Measurements from ENCODE around the gene ARID1B. TPM values are rescaled to one million over a fixed set of nuclear protein-coding genes. Genes with fewer than 3 reads are reported as not detected.

The ARID1B gene
- polyA plus RNA-seq, 4 donors, result 7.3 to 43.5 (median 17.0) TPM

- H3K4me1 ChIP-seq (ENCODE audit: control insufficient read depth in 3 of 3, insufficient read depth in 2 of 3, low read depth in 1 of 3, low read length in 2 of 3), result peaks cover 0 to 23% (median 10%) of the 10 kb centered on the region in 3 donors
- no peak for FAIRE-seq
- 76 to 89% (median 79%) methylated on average over 2 of the region's 2 CpGs for WGBS, 3 donors
Observed at GRCh38 chr6:157106487-157106886, 329.3 kb downstream of the ARID1B start.

GRCh38 chr6:157107571-157107914, 330.4 kb downstream of the ARID1B start:
- 67 to 82% (median 76%) methylated on average over 4 of the region's 4 CpGs for WGBS, 3 donors
- H3K36me3 ChIP-seq (ENCODE audit: control insufficient read depth in 3 of 3, insufficient read depth in 2 of 3, low read depth in 1 of 3, low read length in 3 of 3), result peaks cover 0 to 5% (median 0%) of the 10 kb centered on the region in 3 donors
- FAIRE-seq, result no peak
- H3K4me3 ChIP-seq (ENCODE audit: low read depth in 1 of 3, low read length in 3 of 3), result no peak overlapping the region
- peak overlapping the region in 1 of 3 donors; percentile 17 for H3K27ac ChIP-seq (ENCODE audit: low read depth in 1 of 3, low read length in 2 of 3)
- H3K9me3 ChIP-seq (ENCODE audit: control insufficient read depth in 2 of 2, insufficient read depth in 1 of 2, low read depth in 1 of 2, low read length in 1 of 2), result no peaks in the 10 kb centered on the region
- no peak for DNase-seq
- H3K27me3 ChIP-seq (ENCODE audit: control insufficient read depth in 3 of 3, insufficient read depth in 3 of 3, low read length in 3 of 3), result no peaks in the 10 kb centered on the region
- peaks cover 0 to 23% (median 10%) of the 10 kb centered on the region in 3 donors for H3K4me1 ChIP-seq (ENCODE audit: control insufficient read depth in 3 of 3, insufficient read depth in 2 of 3, low read depth in 1 of 3, low read length in 2 of 3)

More at GRCh38 chr6:157106487-157106886, 329.3 kb downstream of the ARID1B start:
- no peak overlapping the region for H3K4me3 ChIP-seq (ENCODE audit: low read depth in 1 of 3, low read length in 3 of 3)
- H3K9me3 ChIP-seq (ENCODE audit: control insufficient read depth in 2 of 2, insufficient read depth in 1 of 2, low read depth in 1 of 2, low read length in 1 of 2), result no peaks in the 10 kb centered on the region
- peaks cover 0 to 5% (median 0%) of the 10 kb centered on the region in 3 donors for H3K36me3 ChIP-seq (ENCODE audit: control insufficient read depth in 3 of 3, insufficient read depth in 2 of 3, low read depth in 1 of 3, low read length in 3 of 3)
- DNase-seq, result no peak
- no peaks in the 10 kb centered on the region for H3K27me3 ChIP-seq (ENCODE audit: control insufficient read depth in 3 of 3, insufficient read depth in 3 of 3, low read length in 3 of 3)
- no peak overlapping the region for H3K27ac ChIP-seq (ENCODE audit: low read depth in 1 of 3, low read length in 2 of 3)

DNA sequence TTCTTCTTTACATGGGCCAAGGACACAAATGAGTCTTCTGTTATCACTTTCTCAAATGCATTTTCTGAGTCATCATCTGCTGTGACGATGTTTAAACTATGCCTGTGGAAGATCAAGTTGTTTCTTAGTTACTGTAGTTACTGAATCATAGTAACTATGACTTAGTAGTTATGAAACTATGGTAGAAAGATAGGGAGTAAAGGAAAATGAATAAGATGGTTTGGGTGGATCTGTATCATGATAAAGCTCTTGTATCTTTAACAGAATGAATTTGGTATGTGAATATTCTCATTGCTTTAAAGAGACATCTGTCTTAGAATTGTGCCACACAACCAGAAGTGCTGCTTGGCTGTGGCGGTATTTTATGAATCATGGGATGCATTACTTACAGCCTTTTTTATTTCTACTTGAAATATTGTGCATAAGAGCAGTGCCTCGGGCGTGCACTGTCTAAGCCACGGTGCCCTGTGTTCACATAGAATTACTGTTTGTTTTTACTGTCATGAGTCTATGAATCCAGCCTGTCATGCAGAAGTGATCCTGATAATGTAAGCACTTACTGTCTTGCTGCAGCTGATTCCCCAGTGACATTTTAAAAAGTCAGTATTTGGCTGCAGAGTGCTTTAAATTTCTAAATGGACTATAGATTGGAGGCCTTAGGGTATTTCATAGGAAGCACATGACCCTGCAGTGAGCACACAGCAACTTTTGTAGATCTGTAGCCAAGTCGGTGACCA, 330.9 kb downstream of the ARID1B start:
- H3K27ac ChIP-seq (ENCODE audit: low read depth in 1 of 3, low read length in 2 of 3), result peak overlapping the region in 2 of 3 donors; percentile 17 to 34

DNA sequence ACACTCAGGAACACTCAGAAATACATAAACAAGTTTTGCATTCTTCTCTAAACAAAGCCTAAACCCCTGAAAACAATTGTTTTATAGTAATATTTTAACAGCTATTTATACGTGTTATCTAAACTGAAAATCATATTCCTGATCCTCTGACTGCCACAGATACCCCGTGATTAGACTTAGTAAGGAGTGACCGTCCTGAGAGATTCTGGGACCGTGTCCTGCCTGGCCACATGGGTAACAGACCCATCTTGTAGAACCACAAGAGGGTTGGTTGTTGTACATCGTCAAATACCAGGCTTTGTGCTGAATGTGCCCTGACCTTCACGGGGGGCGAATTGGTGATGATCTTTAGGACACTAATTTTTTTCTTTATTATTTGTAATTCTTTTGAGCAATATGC, 331.7 kb downstream of the ARID1B start:
- peaks cover 0 to 23% (median 10%) of the 10 kb centered on the region in 3 donors for H3K4me1 ChIP-seq (ENCODE audit: control insufficient read depth in 3 of 3, insufficient read depth in 2 of 3, low read depth in 1 of 3, low read length in 2 of 3)
- no peaks in the 10 kb centered on the region for H3K9me3 ChIP-seq (ENCODE audit: control insufficient read depth in 2 of 2, insufficient read depth in 1 of 2, low read depth in 1 of 2, low read length in 1 of 2)
- peak overlapping the region in 1 of 3 donors; percentile 5 for H3K27ac ChIP-seq (ENCODE audit: low read depth in 1 of 3, low read length in 2 of 3)
- H3K36me3 ChIP-seq (ENCODE audit: control insufficient read depth in 3 of 3, insufficient read depth in 2 of 3, low read depth in 1 of 3, low read length in 3 of 3), result peaks cover 0 to 9% (median 0%) of the 10 kb centered on the region in 3 donors
- FAIRE-seq, result no peak
- 87 to 93% (median 91%) methylated on average over 7 of the region's 7 CpGs for WGBS, 3 donors
- no peak overlapping the region for H3K4me3 ChIP-seq (ENCODE audit: low read depth in 1 of 3, low read length in 3 of 3)
- H3K27me3 ChIP-seq (ENCODE audit: control insufficient read depth in 3 of 3, insufficient read depth in 3 of 3, low read length in 3 of 3), result no peaks in the 10 kb centered on the region
- no peak for DNase-seq

More for the DNA sequence above, 330.9 kb downstream of the ARID1B start:
- FAIRE-seq (no peak), DNase-seq (peak; percentile 35 to 55)
- Histone ChIP-seq H3K36me3 (ENCODE audit: control insufficient read depth in 3 of 3, insufficient read depth in 2 of 3, low read depth in 1 of 3, low read length in 3 of 3) (peaks cover 0 to 5% (median 0%) of the 10 kb centered on the region in 3 donors), H3K9me3 (ENCODE audit: control insufficient read depth in 2 of 2, insufficient read depth in 1 of 2, low read depth in 1 of 2, low read length in 1 of 2) (no peaks in the 10 kb centered on the region), H3K4me1 (ENCODE audit: control insufficient read depth in 3 of 3, insufficient read depth in 2 of 3, low read depth in 1 of 3, low read length in 2 of 3) (peaks cover 0 to 23% (median 10%) of the 10 kb centered on the region in 3 donors), H3K4me3 (ENCODE audit: low read depth in 1 of 3, low read length in 3 of 3) (no peak overlapping the region), H3K27me3 (ENCODE audit: control insufficient read depth in 3 of 3, insufficient read depth in 3 of 3, low read length in 3 of 3) (no peaks in the 10 kb centered on the region)
- 61 to 65% (median 65%) methylated on average over 6 of the region's 6 CpGs for WGBS, 3 donors

DNA sequence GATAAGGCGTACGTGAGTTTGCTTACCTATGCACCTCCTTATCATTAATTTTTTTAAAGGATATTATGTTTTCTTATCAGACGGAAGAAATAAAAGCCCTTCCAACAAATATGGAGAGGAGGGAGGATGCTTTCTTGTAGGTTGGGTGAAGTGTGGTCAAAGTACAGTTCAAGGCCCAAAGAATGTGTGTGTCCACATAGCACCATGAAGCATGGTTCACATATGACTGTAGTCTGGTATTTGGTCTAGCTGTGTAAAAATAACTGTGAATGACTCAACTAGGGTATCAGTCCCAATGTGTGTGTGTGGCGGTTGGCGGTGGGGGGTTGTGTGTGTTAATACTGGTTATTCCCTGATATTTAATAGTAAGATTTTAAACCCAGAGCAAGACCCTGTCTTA, 333.4 kb downstream of the ARID1B start:
- Histone ChIP-seq H3K27me3 (ENCODE audit: control insufficient read depth in 3 of 3, insufficient read depth in 3 of 3, low read length in 3 of 3) (no peaks in the 10 kb centered on the region), H3K4me1 (ENCODE audit: control insufficient read depth in 3 of 3, insufficient read depth in 2 of 3, low read depth in 1 of 3, low read length in 2 of 3) (peaks cover 0 to 23% (median 10%) of the 10 kb centered on the region in 3 donors), H3K36me3 (ENCODE audit: control insufficient read depth in 3 of 3, insufficient read depth in 2 of 3, low read depth in 1 of 3, low read length in 3 of 3) (peaks cover 0 to 15% (median 2%) of the 10 kb centered on the region in 3 donors), H3K9me3 (ENCODE audit: control insufficient read depth in 2 of 2, insufficient read depth in 1 of 2, low read depth in 1 of 2, low read length in 1 of 2) (no peaks in the 10 kb centered on the region), H3K27ac (ENCODE audit: low read depth in 1 of 3, low read length in 2 of 3) (peak overlapping the region in 1 of 3 donors; percentile 75), H3K4me3 (ENCODE audit: low read depth in 1 of 3, low read length in 3 of 3) (no peak overlapping the region)
- 53 to 80% (median 56%) methylated on average over 5 of the region's 5 CpGs for WGBS, 3 donors
- DNase-seq (peak; percentile 85 to 87), FAIRE-seq (no peak)

GRCh38 chr6:157113389-157113788, 336.2 kb downstream of the ARID1B start:
- H3K9me3 ChIP-seq (ENCODE audit: control insufficient read depth in 2 of 2, insufficient read depth in 1 of 2, low read depth in 1 of 2, low read length in 1 of 2), result no peaks in the 10 kb centered on the region

DNA sequence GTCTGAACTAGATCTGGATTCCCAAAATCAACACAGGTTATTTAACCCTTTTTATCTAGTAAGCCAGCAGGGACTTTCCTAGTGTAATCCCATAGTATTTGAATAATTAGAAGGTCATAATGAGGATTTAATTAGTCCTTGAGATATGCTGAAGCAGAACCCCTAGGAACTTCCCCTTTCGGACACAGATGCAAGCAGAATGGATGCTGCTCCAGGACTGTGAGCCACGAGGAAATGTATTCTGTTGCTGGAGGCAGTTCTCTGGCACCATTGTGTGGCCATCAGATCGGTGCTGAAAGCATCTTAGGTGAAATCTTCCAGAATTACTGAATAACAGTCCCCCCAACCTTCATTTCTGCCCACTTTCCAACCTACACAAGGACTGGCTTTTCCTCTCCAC, 339.2 kb downstream of the ARID1B start:
- Histone ChIP-seq H3K4me3 (ENCODE audit: low read depth in 1 of 3, low read length in 3 of 3) (no peak overlapping the region), H3K27ac (ENCODE audit: low read depth in 1 of 3, low read length in 2 of 3) (no peak overlapping the region), H3K27me3 (ENCODE audit: control insufficient read depth in 3 of 3, insufficient read depth in 3 of 3, low read length in 3 of 3) (no peaks in the 10 kb centered on the region), H3K4me1 (ENCODE audit: control insufficient read depth in 3 of 3, insufficient read depth in 2 of 3, low read depth in 1 of 3, low read length in 2 of 3) (peaks cover 0 to 26% (median 4%) of the 10 kb centered on the region in 3 donors), H3K9me3 (ENCODE audit: control insufficient read depth in 2 of 2, insufficient read depth in 1 of 2, low read depth in 1 of 2, low read length in 1 of 2) (no peaks in the 10 kb centered on the region), H3K36me3 (ENCODE audit: control insufficient read depth in 3 of 3, insufficient read depth in 2 of 3, low read depth in 1 of 3, low read length in 3 of 3) (peaks cover 0 to 29% (median 2%) of the 10 kb centered on the region in 3 donors)
- 73 to 80% (median 77%) methylated on average over 3 of the region's 3 CpGs for WGBS, 3 donors
- DNase-seq (no peak), FAIRE-seq (no peak)

More at GRCh38 chr6:157113389-157113788, 336.2 kb downstream of the ARID1B start:
- Histone ChIP-seq H3K27me3 (ENCODE audit: control insufficient read depth in 3 of 3, insufficient read depth in 3 of 3, low read length in 3 of 3) (no peaks in the 10 kb centered on the region), H3K36me3 (ENCODE audit: control insufficient read depth in 3 of 3, insufficient read depth in 2 of 3, low read depth in 1 of 3, low read length in 3 of 3) (peaks cover 0 to 23% (median 2%) of the 10 kb centered on the region in 3 donors), H3K27ac (ENCODE audit: low read depth in 1 of 3, low read length in 2 of 3) (no peak overlapping the region), H3K4me1 (ENCODE audit: control insufficient read depth in 3 of 3, insufficient read depth in 2 of 3, low read depth in 1 of 3, low read length in 2 of 3) (peaks cover 0 to 19% (median 6%) of the 10 kb centered on the region in 3 donors), H3K4me3 (ENCODE audit: low read depth in 1 of 3, low read length in 3 of 3) (no peak overlapping the region)
- 96 to 98% (median 97%) methylated on average over 4 of the region's 4 CpGs for WGBS, 3 donors
- DNase-seq (no peak), FAIRE-seq (no peak)

GRCh38 chr6:157117431-157118095, 340.4 kb downstream of the ARID1B start:
- FAIRE-seq (no peak), DNase-seq (no peak)
- Histone ChIP-seq H3K27ac (ENCODE audit: low read depth in 1 of 3, low read length in 2 of 3) (no peak overlapping the region), H3K9me3 (ENCODE audit: control insufficient read depth in 2 of 2, insufficient read depth in 1 of 2, low read depth in 1 of 2, low read length in 1 of 2) (no peaks in the 10 kb centered on the region), H3K36me3 (ENCODE audit: control insufficient read depth in 3 of 3, insufficient read depth in 2 of 3, low read depth in 1 of 3, low read length in 3 of 3) (peaks cover 0 to 31% (median 2%) of the 10 kb centered on the region in 3 donors), H3K27me3 (ENCODE audit: control insufficient read depth in 3 of 3, insufficient read depth in 3 of 3, low read length in 3 of 3) (no peaks in the 10 kb centered on the region), H3K4me1 (ENCODE audit: control insufficient read depth in 3 of 3, insufficient read depth in 2 of 3, low read depth in 1 of 3, low read length in 2 of 3) (peaks cover 0 to 26% (median 4%) of the 10 kb centered on the region in 3 donors), H3K4me3 (ENCODE audit: low read depth in 1 of 3, low read length in 3 of 3) (no peak overlapping the region)
- 80 to 88% (median 83%) methylated on average over 6 of the region's 6 CpGs for WGBS, 3 donors

Measured in small intestine (tissue), 7 donors.